ENCODE results near the gene STK24. TPM values are rescaled to one million over a fixed set of nuclear protein-coding genes. Genes with fewer than 3 reads are reported as not detected.
A peak's percentile ranks its signal among the peaks of the same experiment; 100 is the strongest.

Gene STK24
- total RNA-seq, 2 experiments from 2014 or later, result 140 to 151 TPM

- no peaks in the 10 kb centered on the region for H3K9me3 Mint-ChIP-seq (ENCODE audit: insufficient read depth)
- H3K4me1 Mint-ChIP-seq (ENCODE audit: low read depth), result peaks cover 75% of the 10 kb centered on the region
- peaks cover 10% of the 10 kb centered on the region for H3K36me3 Mint-ChIP-seq (ENCODE audit: low read depth)
- no peaks in the 10 kb centered on the region for H3K27me3 Mint-ChIP-seq (ENCODE audit: low read depth)
- DNase-seq, result no peak
- H3K27ac Mint-ChIP-seq, result no peak overlapping the region
- POLR2A ChIA-PET, result interaction anchor here (0.7 kb wide), 1 partner anchor 21 kb away, joined by 3 read pairs; no protein-coding TSS in a partner anchor
- no peak for ATAC-seq
- CTCF ChIA-PET, result no interaction called here
- no peak overlapping the region for H3K4me3 Mint-ChIP-seq
Measured at GRCh38 chr13:98525456-98526181, 51.3 kb downstream of the STK24 start.

DNA sequence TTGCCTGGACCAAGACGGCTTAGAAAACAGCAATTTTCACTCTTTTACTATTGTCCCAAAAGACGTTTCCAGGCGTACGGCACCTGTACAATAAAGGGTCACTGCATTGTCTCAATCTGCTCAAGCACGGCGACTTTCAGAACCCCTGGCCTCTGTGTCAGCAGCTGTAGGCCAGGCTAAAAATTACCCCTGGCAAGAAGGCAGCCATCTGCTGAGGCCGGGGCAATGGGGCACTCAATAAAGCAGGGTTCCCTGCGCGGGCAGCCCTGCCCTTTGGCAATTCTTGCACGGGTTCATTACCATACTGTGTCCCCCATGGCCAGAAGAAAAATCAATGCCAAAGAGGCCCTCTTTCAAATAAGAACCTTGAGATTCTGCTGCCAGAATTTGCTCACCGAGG is 52.1 kb downstream of the STK24 start:
- peaks cover 71% of the 10 kb centered on the region for H3K4me1 Mint-ChIP-seq (ENCODE audit: low read depth)
- ChIA-PET CTCF (no interaction called here), POLR2A (no interaction called here)
- H3K4me3 Mint-ChIP-seq, result no peak overlapping the region
- DNase-seq (no peak), ATAC-seq (no peak)
- H3K27ac Mint-ChIP-seq, result no peak overlapping the region
- no peaks in the 10 kb centered on the region for H3K27me3 Mint-ChIP-seq (ENCODE audit: low read depth)
- peaks cover 10% of the 10 kb centered on the region for H3K36me3 Mint-ChIP-seq (ENCODE audit: low read depth)
- H3K9me3 Mint-ChIP-seq (ENCODE audit: insufficient read depth), result no peaks in the 10 kb centered on the region

DNA sequence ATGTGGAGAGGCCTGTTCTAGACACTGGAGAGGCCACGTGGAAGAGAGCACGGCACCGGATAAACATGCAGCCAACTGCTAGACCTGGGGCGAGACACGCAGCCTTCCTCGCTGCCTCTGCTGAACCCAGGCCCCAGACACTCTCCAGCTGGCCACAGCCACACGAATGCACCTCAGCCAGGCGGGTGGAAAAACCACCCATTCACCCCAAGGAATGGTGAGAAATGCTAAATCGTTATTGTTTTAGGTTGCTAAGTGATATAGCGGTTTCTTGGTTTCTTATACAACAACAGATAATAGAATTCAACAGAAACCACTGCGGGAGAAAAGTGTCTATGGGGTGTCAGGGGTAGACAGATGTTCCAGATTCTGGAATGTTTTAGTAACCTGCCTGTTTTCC is 52.5 kb downstream of the STK24 start:
- ChIA-PET POLR2A (no interaction called here), CTCF (no interaction called here)
- Mint-ChIP-seq H3K27me3 (ENCODE audit: low read depth) (no peaks in the 10 kb centered on the region), H3K4me1 (ENCODE audit: low read depth) (peaks cover 68% of the 10 kb centered on the region), H3K9me3 (ENCODE audit: insufficient read depth) (no peaks in the 10 kb centered on the region), H3K27ac (no peak overlapping the region), H3K4me3 (no peak overlapping the region), H3K36me3 (ENCODE audit: low read depth) (peaks cover 10% of the 10 kb centered on the region)
- DNase-seq (no peak), ATAC-seq (no peak)

DNA sequence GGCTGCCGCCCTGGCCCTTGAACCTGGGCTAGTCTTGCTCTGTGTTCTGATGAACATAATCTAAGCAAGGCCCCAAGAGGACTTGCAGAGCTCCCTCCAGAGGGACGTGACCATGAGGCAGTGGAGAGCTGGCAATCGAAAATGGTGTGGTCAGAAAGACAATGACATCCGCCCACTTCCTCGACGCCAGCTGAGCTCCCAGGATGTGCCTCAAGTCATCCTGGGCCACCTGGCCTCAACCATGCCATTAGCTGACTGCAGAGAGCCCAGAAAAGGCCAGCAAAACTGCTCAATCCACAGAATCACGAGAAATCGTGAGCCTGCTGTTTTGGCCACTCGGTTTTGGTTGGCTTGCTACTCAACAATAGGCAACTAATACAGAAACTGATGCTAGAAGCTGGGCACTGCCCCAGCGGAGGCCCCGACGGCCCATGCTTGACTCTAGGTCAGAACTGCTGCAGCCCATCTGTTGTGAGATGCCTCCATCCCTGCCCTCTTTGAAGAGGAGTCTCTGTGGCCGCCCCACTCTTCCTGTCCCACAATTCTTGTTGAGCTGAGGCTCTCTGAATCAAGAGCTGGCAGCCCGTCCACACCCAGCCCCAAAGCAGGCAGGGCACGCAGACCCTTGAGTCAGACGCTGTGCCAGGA is 53.3 kb downstream of the STK24 start:
- POLR2A ChIA-PET, result interaction anchor here (0.8 kb wide), 1 partner anchor 44 kb away, joined by 3 read pairs; no protein-coding TSS in a partner anchor
- Mint-ChIP-seq H3K27ac (peak overlapping the region; percentile 49), H3K4me1 (ENCODE audit: low read depth) (peaks cover 65% of the 10 kb centered on the region), H3K27me3 (ENCODE audit: low read depth) (no peaks in the 10 kb centered on the region), H3K9me3 (ENCODE audit: insufficient read depth) (no peaks in the 10 kb centered on the region), H3K36me3 (ENCODE audit: low read depth) (peaks cover 11% of the 10 kb centered on the region), H3K4me3 (no peak overlapping the region)
- ATAC-seq, result no peak
- CTCF ChIA-PET, result no interaction called here
- no peak for DNase-seq

DNA sequence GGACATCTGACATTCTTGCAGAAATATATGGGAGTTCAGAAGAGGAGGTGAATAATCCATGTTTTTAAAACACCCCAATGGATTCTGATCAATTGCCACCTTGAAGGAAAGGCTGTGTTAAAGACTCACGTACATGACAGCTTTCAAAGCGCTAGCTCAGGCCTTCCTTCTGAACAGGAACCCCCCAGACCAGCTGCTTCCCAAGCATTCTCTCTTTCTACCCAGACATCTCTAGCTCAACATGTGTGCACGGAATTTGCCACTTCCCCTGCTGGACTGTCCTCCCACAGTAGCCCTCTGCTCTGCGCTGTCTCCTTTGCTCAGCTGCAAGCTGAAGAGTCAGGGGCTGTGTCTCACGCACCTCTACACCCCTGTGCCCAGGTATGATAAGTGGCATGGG is 54.5 kb downstream of the STK24 start:
- CTCF ChIA-PET, result interaction anchor here (0.9 kb wide), 1 partner anchor 17 kb away, joined by 3 read pairs; no protein-coding TSS in a partner anchor
- peaks cover 19% of the 10 kb centered on the region for H3K36me3 Mint-ChIP-seq (ENCODE audit: low read depth)
- no peak overlapping the region for H3K27ac Mint-ChIP-seq
- DNase-seq (no peak), ATAC-seq (no peak)
- no peak overlapping the region for H3K4me3 Mint-ChIP-seq
- no peaks in the 10 kb centered on the region for H3K27me3 Mint-ChIP-seq (ENCODE audit: low read depth)
- peaks cover 70% of the 10 kb centered on the region for H3K4me1 Mint-ChIP-seq (ENCODE audit: low read depth)
- H3K9me3 Mint-ChIP-seq (ENCODE audit: insufficient read depth), result no peaks in the 10 kb centered on the region
- POLR2A ChIA-PET, result no interaction called here

GRCh38 chr13:98521461-98522247 is 55.3 kb downstream of the STK24 start:
- ChIA-PET POLR2A (no interaction called here), CTCF (interaction anchor here (0.6 to 0.9 kb wide), 2 partner anchors 17 to 215 kb away, joined by 3 read pairs; no protein-coding TSS in a partner anchor)
- peaks cover 69% of the 10 kb centered on the region for H3K4me1 Mint-ChIP-seq (ENCODE audit: low read depth)

GRCh38 chr13:98520674-98521449 is 56.0 kb downstream of the STK24 start:
- Mint-ChIP-seq H3K36me3 (ENCODE audit: low read depth) (peaks cover 14% of the 10 kb centered on the region), H3K27ac (no peak overlapping the region), H3K4me1 (ENCODE audit: low read depth) (peaks cover 73% of the 10 kb centered on the region), H3K27me3 (ENCODE audit: low read depth) (no peaks in the 10 kb centered on the region), H3K9me3 (ENCODE audit: insufficient read depth) (no peaks in the 10 kb centered on the region), H3K4me3 (no peak overlapping the region)
- ATAC-seq (no peak), DNase-seq (no peak)
- ChIA-PET POLR2A (no interaction called here), CTCF (no interaction called here)

More at GRCh38 chr13:98521461-98522247, 55.3 kb downstream of the STK24 start:
- H3K27me3 Mint-ChIP-seq (ENCODE audit: low read depth), result no peaks in the 10 kb centered on the region
- no peaks in the 10 kb centered on the region for H3K9me3 Mint-ChIP-seq (ENCODE audit: insufficient read depth)
- no peak for ATAC-seq
- H3K27ac Mint-ChIP-seq, result no peak overlapping the region
- DNase-seq, result no peak
- H3K36me3 Mint-ChIP-seq (ENCODE audit: low read depth), result peaks cover 15% of the 10 kb centered on the region
- H3K4me3 Mint-ChIP-seq, result no peak overlapping the region

DNA sequence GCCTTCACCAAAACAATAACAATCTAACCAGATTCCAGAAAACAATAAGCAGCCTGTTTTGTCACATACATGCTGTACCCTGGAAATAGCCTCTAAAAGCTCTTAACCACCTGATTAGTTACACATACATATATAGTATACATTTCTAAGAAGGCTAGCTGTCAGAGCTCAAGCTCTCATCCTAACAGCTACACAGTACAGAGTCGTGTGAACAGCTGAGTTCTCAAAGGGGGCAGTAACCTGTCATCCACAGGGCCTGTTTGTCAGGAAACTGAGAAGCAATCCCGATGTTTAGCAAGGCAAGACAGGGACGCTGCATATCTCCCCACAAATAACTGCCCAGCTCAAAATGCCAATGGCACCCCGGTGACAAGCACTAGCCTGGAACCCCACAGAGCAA is 56.9 kb downstream of the STK24 start:
- Mint-ChIP-seq H3K27me3 (ENCODE audit: low read depth) (no peaks in the 10 kb centered on the region), H3K9me3 (ENCODE audit: insufficient read depth) (no peaks in the 10 kb centered on the region), H3K4me1 (ENCODE audit: low read depth) (peaks cover 78% of the 10 kb centered on the region), H3K36me3 (ENCODE audit: low read depth) (peaks cover 20% of the 10 kb centered on the region), H3K27ac (no peak overlapping the region), H3K4me3 (no peak overlapping the region)
- ChIA-PET CTCF (interaction anchor here (1.1 to 1.6 kb wide), 2 partner anchors 16 to 132 kb away, joined by 3 to 4 read pairs; no protein-coding TSS in a partner anchor), POLR2A (interaction anchor here (0.6 to 1.1 kb wide), 2 partner anchors 11 to 43 kb away, joined by 3 read pairs; no protein-coding TSS in a partner anchor)
- ATAC-seq (no peak), DNase-seq (no peak)

DNA sequence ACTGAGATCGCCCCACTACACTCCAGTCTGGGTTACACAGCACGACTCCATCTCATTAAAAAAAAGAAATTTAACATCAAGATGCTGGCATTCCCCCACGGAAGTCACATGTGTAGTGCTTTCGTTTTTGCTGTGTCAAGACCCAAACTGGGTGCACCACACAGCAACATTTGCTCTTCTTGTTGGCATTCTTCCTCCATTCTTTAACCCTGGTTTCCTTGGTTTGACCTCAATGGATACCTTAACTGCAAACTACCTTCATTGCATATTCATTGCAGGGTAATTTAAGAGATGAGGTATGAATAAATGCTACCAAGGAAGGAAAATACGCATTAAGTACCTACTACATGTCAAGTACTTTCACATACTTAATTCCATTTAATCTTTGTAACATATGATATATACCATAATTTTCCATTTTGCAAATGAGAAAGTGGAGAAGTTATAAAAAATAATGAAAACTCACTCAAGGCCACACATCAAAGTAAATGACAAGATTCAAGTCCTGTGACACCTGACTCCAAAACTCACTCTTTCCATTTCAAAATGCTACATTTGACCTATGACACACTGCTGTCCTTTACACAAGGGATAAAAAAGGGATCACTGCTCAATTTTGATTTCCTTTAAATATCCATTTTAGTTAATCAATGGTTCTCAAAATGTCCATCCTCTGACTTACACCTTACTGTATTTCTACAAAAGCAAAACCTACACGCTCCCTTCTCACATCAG is 59.2 kb downstream of the STK24 start:
- Mint-ChIP-seq H3K27ac (no peak overlapping the region), H3K36me3 (ENCODE audit: low read depth) (peaks cover 35% of the 10 kb centered on the region), H3K4me1 (ENCODE audit: low read depth) (peaks cover 69% of the 10 kb centered on the region), H3K4me3 (no peak overlapping the region), H3K9me3 (ENCODE audit: insufficient read depth) (no peaks in the 10 kb centered on the region), H3K27me3 (ENCODE audit: low read depth) (no peaks in the 10 kb centered on the region)
- DNase-seq, result peak; percentile 37
- CTCF ChIA-PET, result interaction anchor here (2.4 kb wide), 1 partner anchor 135 kb away, joined by 10 read pairs; no protein-coding TSS in a partner anchor
- ATAC-seq, result peak; percentile 55
- POLR2A ChIA-PET, result no interaction called here

- ChIA-PET CTCF (interaction anchor here (0.9 to 2.4 kb wide), 5 partner anchors 13 to 137 kb away, joined by 3 to 10 read pairs (median 4); no protein-coding TSS in a partner anchor), POLR2A (interaction anchor here (1.7 kb wide), 1 partner anchor 11 kb away, joined by 5 read pairs; no protein-coding TSS in a partner anchor)
- Mint-ChIP-seq H3K9me3 (ENCODE audit: insufficient read depth) (no peaks in the 10 kb centered on the region), H3K4me1 (ENCODE audit: low read depth) (peaks cover 61% of the 10 kb centered on the region), H3K4me3 (no peak overlapping the region), H3K27ac (no peak overlapping the region), H3K27me3 (ENCODE audit: low read depth) (no peaks in the 10 kb centered on the region), H3K36me3 (ENCODE audit: low read depth) (peaks cover 47% of the 10 kb centered on the region)
- DNase-seq (no peak), ATAC-seq (no peak)
Measured at GRCh38 chr13:98515818-98516465, 61.0 kb downstream of the STK24 start.

All from activated CD8-positive, alpha-beta T cell treated with anti-CD3 and anti-CD28 coated beads, Interleukin-2, amount 10 ng/mL, durations not matched to agents 7 days and 5 days (primary cell).